ENCODE measurements around the gene SETD2. TPM values are rescaled to one million over a fixed set of nuclear protein-coding genes. Genes with fewer than 3 reads are reported as not detected.

The SETD2 gene
- polyA plus RNA-seq, 1 of the 3 experiments (the other 2 are of a cell fraction), result 12.1 TPM

- H3F3A ChIP-seq (replicated peaks; ENCODE audit: insufficient read depth), result peaks cover 20% of the 10 kb centered on the region
- TF ChIP-seq TAF1 (IDR thresholded peaks at IDR 0.05; ENCODE audit: borderline replicate concordance, low read depth, low read length) (no peak), SMC3 (IDR thresholded peaks at IDR 0.05; ENCODE audit: low read depth, low read length) (no peak), PBX3 (IDR thresholded peaks at IDR 0.05) (no peak), RCOR1 (IDR thresholded peaks at IDR 0.05; ENCODE audit: low read length) (no peak), CTCF (IDR thresholded peaks at IDR 0.05) (no peak), POLR2AphosphoS5 (IDR thresholded peaks at IDR 0.05; ENCODE audit: low read depth, low read length) (no peak), NRF1 (IDR thresholded peaks at IDR 0.05; ENCODE audit: low read depth, low read length) (no peak), RFX5 (IDR thresholded peaks at IDR 0.05; ENCODE audit: low read length) (no peak), EP300 (IDR thresholded peaks at IDR 0.05; ENCODE audit: borderline replicate concordance in 1 of 2, low read depth in 1 of 2, low read length in 1 of 2) (no peak), ELF1 (IDR thresholded peaks at IDR 0.05) (no peak), NFIC (IDR thresholded peaks at IDR 0.05; ENCODE audit: borderline replicate concordance) (no peak), RAD21 (IDR thresholded peaks at IDR 0.05; ENCODE audit: low read length) (no peak), USF2 (IDR thresholded peaks at IDR 0.05; ENCODE audit: borderline replicate concordance, low read depth, low read length) (no peak), TEAD4 (IDR thresholded peaks at IDR 0.05; ENCODE audit: borderline replicate concordance, insufficient read depth) (no peak), MEF2A (IDR thresholded peaks at IDR 0.05; ENCODE audit: borderline replicate concordance, low read depth) (no peak)
- no peaks in the 10 kb centered on the region for H3K27me3 ChIP-seq (ENCODE audit: insufficient read depth)
- H2AFZ ChIP-seq (ENCODE audit: low read depth), result no peak overlapping the region
- no peaks in the 10 kb centered on the region for H3K9me3 ChIP-seq
- H3K79me2 ChIP-seq (ENCODE audit: insufficient read depth), result peaks cover 30% of the 10 kb centered on the region; the same call in 1 of the 2 replicates
- H3K36me3 ChIP-seq (replicated peaks in 1 of 2; ENCODE audit: control insufficient read depth in 1 of 2, insufficient read depth in 2 of 2, low read length in 1 of 2), result peaks cover 12 to 51% of the 10 kb centered on the region in 2 experiments
- 96% methylated on average over 6 of the region's 6 CpGs for WGBS (ENCODE audit: low lambda C conversion rate)
- peak overlapping the region in 1 of 2 experiments; percentile 60; a peak in 2 of 4 replicates for H3K27ac ChIP-seq (ENCODE audit: low read depth in 2 of 2, low read length in 1 of 2)
- H3K4me1 ChIP-seq (ENCODE audit: control insufficient read depth in 1 of 2, insufficient read depth in 2 of 2, low read depth in 1 of 2, low read length in 1 of 2), result peaks cover 0 to 15% of the 10 kb centered on the region in 2 experiments; a peak in 2 of 4 replicates
- H3K9me2 ChIP-seq, result no peaks in the 10 kb centered on the region
- H3K9ac ChIP-seq, result no peak overlapping the region
- ChIA-PET CTCF (no interaction called here), POLR2A (no interaction called here)
- no peak for DNase-seq
- peak overlapping the region; percentile 45 for H3K4me2 ChIP-seq
- peaks cover 4% of the 10 kb centered on the region; the same call in 1 of the 2 replicates for H4K20me1 ChIP-seq (ENCODE audit: insufficient read depth)
- H3K4me3 ChIP-seq (ENCODE audit: low read depth in 2 of 2, low read length in 1 of 2), result no peak overlapping the region
Measured at GRCh38 chr3:47017504-47018268, 146.2 kb downstream of the SETD2 start.
